K562 (cell line): ENCODE measurements around the gene COL26A1. TPM values are rescaled to one million over a fixed set of nuclear protein-coding genes. Genes with fewer than 3 reads are reported as not detected.

Source experiments
- FOXK2 ChIP-seq, 2 experiments: fragments of 450-650 bp; IDR thresholded peaks in 1 of 2; conservative IDR thresholded peaks in 1 of 2; 2 replicates each; pipeline ENCODE4 v1.6.1; 2016; ENCODE audit warnings: low read depth in 2 of 2, mild to moderate bottlenecking in 1 of 2
- JUND ChIP-seq, 2 experiments: IDR thresholded peaks; 2 replicates in 1 of 2; 3 replicates in 1 of 2; pipeline ENCODE4 v1.6.1; 2011; ENCODE audit warnings: borderline replicate concordance in 2 of 2, low read depth in 2 of 2, low read length in 2 of 2, improper control_type of control experiment in 1 of 2, missing biosample characterization in 1 of 2, missing genetic modification characterization in 1 of 2, missing genetic modification reagents in 1 of 2
- KAT8 ChIP-seq: fragments of 450-650 bp; IDR thresholded peaks from 2 replicates; pipeline ENCODE4 v1.6.1; 2016; ENCODE audit warnings: low read depth, mild to moderate bottlenecking
- MIER1 ChIP-seq: fragments of 450-650 bp; IDR thresholded peaks from 2 replicates; pipeline ENCODE4 v1.6.1; 2016; ENCODE audit warnings: antibody characterized with exemption, mild to moderate bottlenecking, low read depth
- MYC ChIP-seq, 2 experiments: fragments of 250-450 bp in 1 of 2; sonication (Bioruptor Pico) in 1 of 2; IDR thresholded peaks; 2 replicates each; pipeline versions ENCODE4 v1.5.1 to v1.6.1; 2012 to 2021; ENCODE audit warnings: low read depth in 2 of 2, borderline replicate concordance in 1 of 2, improper control_type of control experiment in 1 of 2, low read length in 1 of 2, mild to moderate bottlenecking in 1 of 2, moderate library complexity in 1 of 2
- POLR2G ChIP-seq: fragments of 200-400 bp; formaldehyde crosslinking; IDR thresholded peaks from 2 replicates; pipeline ENCODE4 v1.6.1; 2017; ENCODE audit warnings: low read depth, mild to moderate bottlenecking, antibody characterized with exemption, low read length, moderate library complexity
- RCOR1 ChIP-seq, 2 experiments: IDR thresholded peaks; 2 replicates each; pipeline ENCODE4 v1.6.1; 2012; ENCODE audit warnings: low read depth in 2 of 2, low read length in 2 of 2, borderline replicate concordance in 1 of 2, improper control_type of control experiment in 1 of 2
- STAT5A ChIP-seq: IDR thresholded peaks from 2 replicates; pipeline ENCODE4 v1.6.1; 2012; ENCODE audit warnings: low read length, inconsistent platforms, borderline replicate concordance
- TARDBP ChIP-seq: fragments of 450-650 bp; IDR thresholded peaks from 2 replicates; pipeline ENCODE4 v1.6.1; 2016
- TCF7L2 ChIP-seq: fragments of 150-350 bp; IDR thresholded peaks from 2 replicates; pipeline ENCODE4 v1.6.1; 2016; ENCODE audit warnings: low read depth, mild to moderate bottlenecking, low read length, moderate library complexity
- ZNF212 ChIP-seq: fragments of 450-650 bp; formaldehyde crosslinking; IDR thresholded peaks from 2 replicates; pipeline ENCODE4 v1.4.0; 2020; ENCODE audit warnings: mild to moderate bottlenecking
- polyA plus RNA-seq, 8 experiments: library from polyadenylated mRNA; depleted of rRNA in 4 of 8; stranded (reverse) in 5 of 8; unstranded in 3 of 8; fragments of >200 nt; fragmentation: Nextera tagmentation in 2 of 8; fragmentation: Illumina TruSeq in 1 of 8; extraction: Ambion mirVana in 2 of 8; extraction: Trizol in 1 of 8; gene quantifications; 2 replicates each; pipeline versions ENCODE4 v1.2.1 to v1.2.3, GENCODE V29; 2011 to 2014; ENCODE audit warnings: inconsistent platforms in 1 of 8, missing spikeins in 1 of 8
- total RNA-seq, 7 experiments: library from RNA; depleted of rRNA in 6 of 7; stranded (reverse); fragments of >200 nt in 6 of 7; fragmentation: Illumina TruSeq in 2 of 7; extraction: Trizol in 2 of 7; gene quantifications; 2 replicates each; pipeline versions ENCODE4 v1.2.1 to v1.2.3, GENCODE V29; 2011 to 2021; ENCODE audit warnings: low replicate concordance in 1 of 7
- TF ChIP-seq, protein P1 (sequence below): fragments of 250-450 bp; sonication (Bioruptor Pico); IDR thresholded peaks from 2 replicates; pipeline ENCODE4 v1.4.0; 2020
- TF ChIP-seq, protein P2 (sequence below): sonication (generic); formaldehyde crosslinking; IDR thresholded peaks from 2 replicates; pipeline ENCODE4 v1.8.1; 2023; ENCODE audit warnings: mild to moderate bottlenecking, missing genetic modification reagents
- TF ChIP-seq, protein P3 (sequence below): sonication (generic); formaldehyde crosslinking; IDR thresholded peaks from 2 replicates; pipeline ENCODE4 v1.8.0; 2022; ENCODE audit warnings: mild to moderate bottlenecking, missing genetic modification reagents
- TF ChIP-seq, protein P4 (sequence below): fragments of 450-650 bp; IDR thresholded peaks from 2 replicates; pipeline ENCODE4 v1.6.1; 2016; ENCODE audit warnings: missing biosample characterization, missing genetic modification characterization

COL26A1 gene
- total and polyA plus RNA-seq, 9 of the 15 experiments (the other 6 are each of a cell fraction or from before 2014, with no cell fraction given), result 0.04 to 0.39 (median 0.07) TPM; not detected in 5

DNA sequence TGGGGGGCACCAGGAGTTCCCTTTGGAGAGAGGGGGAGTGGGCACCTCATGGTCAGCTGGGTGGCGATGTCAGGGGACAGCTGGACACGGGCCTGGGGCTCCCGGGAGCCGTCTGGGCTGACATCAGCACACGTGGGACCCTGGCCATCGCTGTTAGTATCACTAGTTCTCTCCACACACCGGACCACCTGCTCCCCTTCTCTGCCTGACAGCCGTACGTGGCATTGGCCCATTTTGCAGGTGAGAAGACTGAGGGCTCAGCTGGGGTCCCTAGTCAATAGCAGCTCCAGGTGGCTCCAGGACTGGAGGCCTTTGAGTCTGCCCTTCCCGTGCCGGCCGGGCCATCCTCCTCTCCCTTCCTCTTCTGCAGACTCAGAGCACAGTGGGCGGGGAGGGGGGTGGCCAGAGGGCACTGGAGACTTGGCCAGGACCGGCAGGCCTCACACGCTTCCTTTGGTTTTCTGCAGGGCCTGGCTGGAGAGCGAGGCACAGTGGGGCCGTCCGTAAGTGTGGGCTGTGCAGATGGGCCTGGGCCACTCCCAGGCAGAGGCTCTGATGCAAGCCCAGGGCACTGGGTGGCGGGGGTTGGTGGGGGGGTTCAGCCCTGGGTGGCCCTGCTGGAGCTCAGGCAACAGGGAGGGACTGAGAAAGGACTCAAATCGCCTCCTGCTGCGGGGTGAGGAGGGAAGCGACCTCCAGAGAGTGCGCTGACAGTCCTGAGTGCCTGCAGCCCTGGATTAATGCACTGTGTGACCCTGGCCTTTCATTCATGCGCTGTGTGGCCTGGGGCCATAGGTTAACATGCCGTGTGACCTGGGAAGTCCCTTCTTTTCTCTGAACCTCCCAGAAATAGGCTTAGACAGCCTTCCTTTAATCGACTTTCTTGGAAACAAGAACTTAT lies 188.2 kb downstream of the COL26A1 start (continued):
- TF ChIP-seq, protein P1, sequence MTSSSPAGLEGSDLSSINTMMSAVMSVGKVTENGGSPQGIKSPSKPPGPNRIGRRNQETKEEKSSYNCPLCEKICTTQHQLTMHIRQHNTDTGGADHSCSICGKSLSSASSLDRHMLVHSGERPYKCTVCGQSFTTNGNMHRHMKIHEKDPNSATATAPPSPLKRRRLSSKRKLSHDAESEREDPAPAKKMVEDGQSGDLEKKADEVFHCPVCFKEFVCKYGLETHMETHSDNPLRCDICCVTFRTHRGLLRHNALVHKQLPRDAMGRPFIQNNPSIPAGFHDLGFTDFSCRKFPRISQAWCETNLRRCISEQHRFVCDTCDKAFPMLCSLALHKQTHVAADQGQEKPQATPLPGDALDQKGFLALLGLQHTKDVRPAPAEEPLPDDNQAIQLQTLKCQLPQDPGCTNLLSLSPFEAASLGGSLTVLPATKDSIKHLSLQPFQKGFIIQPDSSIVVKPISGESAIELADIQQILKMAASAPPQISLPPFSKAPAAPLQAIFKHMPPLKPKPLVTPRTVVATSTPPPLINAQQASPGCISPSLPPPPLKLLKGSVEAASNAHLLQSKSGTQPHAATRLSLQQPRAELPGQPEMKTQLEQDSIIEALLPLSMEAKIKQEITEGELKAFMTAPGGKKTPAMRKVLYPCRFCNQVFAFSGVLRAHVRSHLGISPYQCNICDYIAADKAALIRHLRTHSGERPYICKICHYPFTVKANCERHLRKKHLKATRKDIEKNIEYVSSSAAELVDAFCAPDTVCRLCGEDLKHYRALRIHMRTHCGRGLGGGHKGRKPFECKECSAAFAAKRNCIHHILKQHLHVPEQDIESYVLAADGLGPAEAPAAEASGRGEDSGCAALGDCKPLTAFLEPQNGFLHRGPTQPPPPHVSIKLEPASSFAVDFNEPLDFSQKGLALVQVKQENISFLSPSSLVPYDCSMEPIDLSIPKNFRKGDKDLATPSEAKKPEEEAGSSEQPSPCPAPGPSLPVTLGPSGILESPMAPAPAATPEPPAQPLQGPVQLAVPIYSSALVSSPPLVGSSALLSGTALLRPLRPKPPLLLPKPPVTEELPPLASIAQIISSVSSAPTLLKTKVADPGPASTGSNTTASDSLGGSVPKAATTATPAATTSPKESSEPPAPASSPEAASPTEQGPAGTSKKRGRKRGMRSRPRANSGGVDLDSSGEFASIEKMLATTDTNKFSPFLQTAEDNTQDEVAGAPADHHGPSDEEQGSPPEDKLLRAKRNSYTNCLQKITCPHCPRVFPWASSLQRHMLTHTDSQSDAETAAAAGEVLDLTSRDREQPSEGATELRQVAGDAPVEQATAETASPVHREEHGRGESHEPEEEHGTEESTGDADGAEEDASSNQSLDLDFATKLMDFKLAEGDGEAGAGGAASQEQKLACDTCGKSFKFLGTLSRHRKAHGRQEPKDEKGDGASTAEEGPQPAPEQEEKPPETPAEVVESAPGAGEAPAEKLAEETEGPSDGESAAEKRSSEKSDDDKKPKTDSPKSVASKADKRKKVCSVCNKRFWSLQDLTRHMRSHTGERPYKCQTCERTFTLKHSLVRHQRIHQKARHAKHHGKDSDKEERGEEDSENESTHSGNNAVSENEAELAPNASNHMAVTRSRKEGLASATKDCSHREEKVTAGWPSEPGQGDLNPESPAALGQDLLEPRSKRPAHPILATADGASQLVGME, result no peak
- TF ChIP-seq, protein P2, sequence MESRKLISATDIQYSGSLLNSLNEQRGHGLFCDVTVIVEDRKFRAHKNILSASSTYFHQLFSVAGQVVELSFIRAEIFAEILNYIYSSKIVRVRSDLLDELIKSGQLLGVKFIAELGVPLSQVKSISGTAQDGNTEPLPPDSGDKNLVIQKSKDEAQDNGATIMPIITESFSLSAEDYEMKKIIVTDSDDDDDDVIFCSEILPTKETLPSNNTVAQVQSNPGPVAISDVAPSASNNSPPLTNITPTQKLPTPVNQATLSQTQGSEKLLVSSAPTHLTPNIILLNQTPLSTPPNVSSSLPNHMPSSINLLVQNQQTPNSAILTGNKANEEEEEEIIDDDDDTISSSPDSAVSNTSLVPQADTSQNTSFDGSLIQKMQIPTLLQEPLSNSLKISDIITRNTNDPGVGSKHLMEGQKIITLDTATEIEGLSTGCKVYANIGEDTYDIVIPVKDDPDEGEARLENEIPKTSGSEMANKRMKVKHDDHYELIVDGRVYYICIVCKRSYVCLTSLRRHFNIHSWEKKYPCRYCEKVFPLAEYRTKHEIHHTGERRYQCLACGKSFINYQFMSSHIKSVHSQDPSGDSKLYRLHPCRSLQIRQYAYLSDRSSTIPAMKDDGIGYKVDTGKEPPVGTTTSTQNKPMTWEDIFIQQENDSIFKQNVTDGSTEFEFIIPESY (CRISPR knock-in tag), result no peak
- TF ChIP-seq KAT8 (no peak), FOXK2 (conservative IDR thresholded peaks at IDR 0.05 in 1 of 2, IDR thresholded peaks at IDR 0.05 in 1 of 2; ENCODE audit: low read depth in 2 of 2) (no peak), TARDBP (no peak), RCOR1 (IDR thresholded peaks at IDR 0.05; ENCODE audit: borderline replicate concordance in 1 of 2, low read depth in 2 of 2, low read length in 2 of 2) (0 out of 4 replicates have a peak, but pooled peaks of 1 of the 2 experiments have one; percentile 14), MIER1 (no peak), TCF7L2 (no peak), JUND (IDR thresholded peaks at IDR 0.05; ENCODE audit: borderline replicate concordance, low read depth, low read length) (no peak), JUND (tag; IDR thresholded peaks at IDR 0.05; ENCODE audit: borderline replicate concordance, low read depth, low read length) (no peak), ZNF212 (no peak), POLR2G (no peak), STAT5A (no peak), MYC (IDR thresholded peaks at IDR 0.05; ENCODE audit: low read depth, low read length) (no peak), MYC (CRISPR knock-in tag; IDR thresholded peaks at IDR 0.05; ENCODE audit: borderline replicate concordance, low read depth) (no peak)
- TF ChIP-seq, protein P3, sequence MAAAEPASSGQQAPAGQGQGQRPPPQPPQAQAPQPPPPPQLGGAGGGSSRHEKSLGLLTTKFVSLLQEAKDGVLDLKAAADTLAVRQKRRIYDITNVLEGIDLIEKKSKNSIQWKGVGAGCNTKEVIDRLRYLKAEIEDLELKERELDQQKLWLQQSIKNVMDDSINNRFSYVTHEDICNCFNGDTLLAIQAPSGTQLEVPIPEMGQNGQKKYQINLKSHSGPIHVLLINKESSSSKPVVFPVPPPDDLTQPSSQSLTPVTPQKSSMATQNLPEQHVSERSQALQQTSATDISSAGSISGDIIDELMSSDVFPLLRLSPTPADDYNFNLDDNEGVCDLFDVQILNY, result no peak
- TF ChIP-seq, protein P4, sequence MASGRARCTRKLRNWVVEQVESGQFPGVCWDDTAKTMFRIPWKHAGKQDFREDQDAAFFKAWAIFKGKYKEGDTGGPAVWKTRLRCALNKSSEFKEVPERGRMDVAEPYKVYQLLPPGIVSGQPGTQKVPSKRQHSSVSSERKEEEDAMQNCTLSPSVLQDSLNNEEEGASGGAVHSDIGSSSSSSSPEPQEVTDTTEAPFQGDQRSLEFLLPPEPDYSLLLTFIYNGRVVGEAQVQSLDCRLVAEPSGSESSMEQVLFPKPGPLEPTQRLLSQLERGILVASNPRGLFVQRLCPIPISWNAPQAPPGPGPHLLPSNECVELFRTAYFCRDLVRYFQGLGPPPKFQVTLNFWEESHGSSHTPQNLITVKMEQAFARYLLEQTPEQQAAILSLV (tag), result no peak
